Hepatocyte (in vitro differentiated cells): ENCODE results near the gene ITGB1. TPM values are rescaled to one million over a fixed set of nuclear protein-coding genes. Genes with fewer than 3 reads are reported as not detected.

Source experiments
- DNase-seq: peaks from one replicate; pipeline ENCODE4 v3.0.0-alpha.2; 2016; ENCODE audit warnings: low spot score
- H2AFZ ChIP-seq: fragments of 200-600 bp; sonication (generic); 2 replicates; pipeline ENCODE4 v1.6.0; 2016; ENCODE audit warnings: antibody characterized with exemption, mild to moderate bottlenecking
- H3K27ac ChIP-seq: fragments of 200-600 bp; sonication (generic); 2 replicates; pipeline ENCODE4 v1.5.1; 2016; ENCODE audit warnings: mild to moderate bottlenecking
- H3K27me3 ChIP-seq: fragments of 200-600 bp; sonication (generic); 2 replicates; pipeline ENCODE4 v1.6.1; 2016
- H3K36me3 ChIP-seq: fragments of 200-600 bp; sonication (generic); replicated peaks from 2 replicates; pipeline ENCODE4 v1.5.1; 2016; ENCODE audit warnings: low read depth; ENCODE audit not compliant: insufficient read depth
- H3K4me1 ChIP-seq: fragments of 200-600 bp; sonication (generic); 2 replicates; pipeline ENCODE4 v1.5.1; 2016; ENCODE audit warnings: mild to moderate bottlenecking, moderate library complexity; ENCODE audit not compliant: insufficient read depth
- H3K4me2 ChIP-seq: fragments of 200-600 bp; sonication (generic); 2 replicates; pipeline ENCODE4 v1.6.0; 2016
- H3K4me3 ChIP-seq: fragments of 200-600 bp; sonication (generic); 2 replicates; pipeline ENCODE4 v1.5.1; 2016; ENCODE audit warnings: mild to moderate bottlenecking
- H3K79me2 ChIP-seq: fragments of 200-600 bp; sonication (generic); 2 replicates; pipeline ENCODE4 v1.6.0; 2017; ENCODE audit warnings: mild to moderate bottlenecking
- H3K9me2 ChIP-seq: fragments of 200-600 bp; sonication (generic); replicated peaks from 2 replicates; pipeline ENCODE4 v1.6.0; 2017; ENCODE audit warnings: mild to moderate bottlenecking; ENCODE audit not compliant: insufficient read depth
- H3K9me3 ChIP-seq: fragments of 200-600 bp; sonication (generic); 2 replicates; pipeline ENCODE4 v1.5.1; 2016; ENCODE audit warnings: low read depth, mild to moderate bottlenecking
- H4K20me1 ChIP-seq: fragments of 200-600 bp; sonication (generic); 2 replicates; pipeline ENCODE4 v1.6.0; 2016; ENCODE audit warnings: mild to moderate bottlenecking; ENCODE audit not compliant: insufficient read depth, poor library complexity, severe bottlenecking
- CTCF ChIP-seq: fragments of 200-600 bp; sonication (generic); IDR thresholded peaks from 2 replicates; pipeline ENCODE4 v1.5.1; 2016; ENCODE audit warnings: antibody characterized with exemption, mild to moderate bottlenecking; ENCODE audit not compliant: poor library complexity
- EZH2 ChIP-seq: fragments of 200-600 bp; sonication (generic); IDR thresholded peaks from 2 replicates; pipeline ENCODE4 v1.6.1; 2016; ENCODE audit warnings: antibody characterized with exemption, mild to moderate bottlenecking, borderline replicate concordance
- EZH2phosphoT487 ChIP-seq: fragments of 200-600 bp; sonication (generic); IDR thresholded peaks from one replicate; pipeline ENCODE4 v1.6.1; 2018; ENCODE audit warnings: antibody characterized with exemption, mild to moderate bottlenecking, low read depth, moderate library complexity; ENCODE audit not compliant: unreplicated experiment, severe bottlenecking
- WGBS: methylation state at CpG from one replicate; pipeline ENCODE4 v1.1.6; 2016; ENCODE audit warnings: low lambda C conversion rate; ENCODE audit errors: missing lambda C conversion rate; 5-methylcytosine and 5-hydroxymethylcytosine counted together
- polyA plus RNA-seq: library from polyadenylated mRNA; unstranded; fragments of >200 nt; fragmentation: Nextera tagmentation; extraction: Ambion mirVana; gene quantifications from 2 replicates; pipeline ENCODE4 v1.2.1, GENCODE V29; 2016
- total RNA-seq: library from RNA; depleted of rRNA; stranded (reverse); fragments of >200 nt; gene quantifications from 2 replicates; pipeline ENCODE4 v1.2.3, GENCODE V29; 2014

Gene ITGB1
- total and polyA plus RNA-seq, 2 experiments from 2014 or later, result 291 to 552 TPM

GRCh38 chr10:32957341-32958084 lies 517 bp downstream of the ITGB1 start:
- Histone ChIP-seq H3K79me2 (peaks cover 77% of the 10 kb centered on the region), H3K9me2 (no peaks in the 10 kb centered on the region), H3K4me1 (peaks cover 43% of the 10 kb centered on the region), H4K20me1 (peaks cover 49% of the 10 kb centered on the region), H3K4me3 (peak overlapping the region; percentile 86), H2AFZ (peak overlapping the region; percentile 6), H3K27ac (peak overlapping the region; percentile 99), H3K36me3 (no peaks in the 10 kb centered on the region), H3K9me3 (no peaks in the 10 kb centered on the region), H3K4me2 (peak overlapping the region; percentile 89), H3K27me3 (no peaks in the 10 kb centered on the region)
- no peak for TF ChIP-seq CTCF
- TF ChIP-seq EZH2phosphoT487, result no peak
- no peak for TF ChIP-seq EZH2
- DNase-seq, result peak; percentile 77
- WGBS, result 2% methylated on average over 65 of the region's 87 CpGs

- Histone ChIP-seq H2AFZ (no peak overlapping the region), H4K20me1 (peaks cover 58% of the 10 kb centered on the region), H3K27me3 (no peaks in the 10 kb centered on the region), H3K9me3 (no peaks in the 10 kb centered on the region), H3K4me3 (peak overlapping the region; percentile 86), H3K4me1 (peaks cover 44% of the 10 kb centered on the region), H3K79me2 (peaks cover 86% of the 10 kb centered on the region), H3K4me2 (peak overlapping the region; percentile 89), H3K9me2 (no peaks in the 10 kb centered on the region), H3K27ac (peak overlapping the region; percentile 99), H3K36me3 (no peaks in the 10 kb centered on the region)
- WGBS, result 17% methylated on average over 13 of the region's 13 CpGs
- no peak for DNase-seq
- TF ChIP-seq EZH2phosphoT487, result no peak
- TF ChIP-seq CTCF, result no peak
- TF ChIP-seq EZH2, result no peak
Measured at GRCh38 chr10:32956365-32957197, 1.4 kb downstream of the ITGB1 start.

- Histone ChIP-seq H3K27ac (no peak overlapping the region), H4K20me1 (peaks cover 66% of the 10 kb centered on the region)
Measured at GRCh38 chr10:32955790-32956189, 2.2 kb downstream of the ITGB1 start.

More at GRCh38 chr10:32955790-32956189, 2.2 kb downstream of the ITGB1 start:
- Histone ChIP-seq H3K4me1 (peaks cover 52% of the 10 kb centered on the region), H3K4me3 (no peak overlapping the region), H3K79me2 (peaks cover 93% of the 10 kb centered on the region), H3K4me2 (peak overlapping the region; percentile 89), H3K36me3 (no peaks in the 10 kb centered on the region), H3K9me2 (no peaks in the 10 kb centered on the region), H3K27me3 (no peaks in the 10 kb centered on the region), H3K9me3 (no peaks in the 10 kb centered on the region), H2AFZ (no peak overlapping the region)
- no peak for DNase-seq
- 30% methylated on average over 1 of the region's 1 CpG for WGBS
- TF ChIP-seq CTCF (no peak), EZH2 (no peak), EZH2phosphoT487 (no peak)
